ENCODE data around the gene CA10. TPM values are rescaled to one million over a fixed set of nuclear protein-coding genes. Genes with fewer than 3 reads are reported as not detected.

Gene CA10
- total RNA-seq, 1 experiment from 2014 or later, result not detected

GRCh38 chr17:52027620-52028295 is 130.8 kb downstream of the CA10 start:
- Histone ChIP-seq H3K27me3 (no peaks in the 10 kb centered on the region), H3K9me3 (no peaks in the 10 kb centered on the region), H3K36me3 (no peaks in the 10 kb centered on the region), H3K4me3 (no peak overlapping the region)
- no peak for DNase-seq

- Histone ChIP-seq H3K4me3 (no peak overlapping the region), H3K27me3 (no peaks in the 10 kb centered on the region), H3K36me3 (no peaks in the 10 kb centered on the region), H3K9me3 (no peaks in the 10 kb centered on the region)
- DNase-seq, result no peak
These were observed 131.4 kb downstream of the CA10 start for GRCh38 chr17:52027081-52027480.

GRCh38 chr17:52026075-52026474 is 132.4 kb downstream of the CA10 start:
- Histone ChIP-seq H3K9me3 (no peaks in the 10 kb centered on the region), H3K27me3 (no peaks in the 10 kb centered on the region), H3K36me3 (no peaks in the 10 kb centered on the region), H3K4me3 (no peak overlapping the region)
- no peak for DNase-seq

GRCh38 chr17:52025236-52025635 is 133.3 kb downstream of the CA10 start:
- DNase-seq, result no peak
- H3K9me3 ChIP-seq, result no peaks in the 10 kb centered on the region
- H3K27me3 ChIP-seq, result no peaks in the 10 kb centered on the region
- no peak overlapping the region for H3K4me3 ChIP-seq
- H3K36me3 ChIP-seq, result no peaks in the 10 kb centered on the region

- H3K27me3 ChIP-seq, result no peaks in the 10 kb centered on the region
- no peaks in the 10 kb centered on the region for H3K9me3 ChIP-seq
- DNase-seq, result peak; percentile 71
- H3K4me3 ChIP-seq, result no peak overlapping the region
- no peaks in the 10 kb centered on the region for H3K36me3 ChIP-seq
These were observed 134.1 kb downstream of the CA10 start for GRCh38 chr17:52024300-52024870.

GRCh38 chr17:52011064-52011463 is 147.4 kb downstream of the CA10 start:
- no peak overlapping the region for H3K4me3 ChIP-seq
- no peak for DNase-seq
- H3K36me3 ChIP-seq, result no peaks in the 10 kb centered on the region
- no peaks in the 10 kb centered on the region; the same call in 1 of the 2 replicates for H3K27me3 ChIP-seq
- no peaks in the 10 kb centered on the region for H3K9me3 ChIP-seq

- Histone ChIP-seq H3K27me3 (no peaks in the 10 kb centered on the region), H3K4me3 (no peak overlapping the region), H3K9me3 (no peaks in the 10 kb centered on the region), H3K36me3 (no peaks in the 10 kb centered on the region)
- DNase-seq, result no peak
These were observed 158.9 kb downstream of the CA10 start for GRCh38 chr17:51999654-52000053.

GRCh38 chr17:51997723-51998122 is 160.8 kb downstream of the CA10 start:
- Histone ChIP-seq H3K4me3 (no peak overlapping the region), H3K9me3 (no peaks in the 10 kb centered on the region), H3K36me3 (no peaks in the 10 kb centered on the region), H3K27me3 (no peaks in the 10 kb centered on the region)
- no peak for DNase-seq

GRCh38 chr17:51995797-51996403 is 162.6 kb downstream of the CA10 start:
- no peaks in the 10 kb centered on the region for H3K9me3 ChIP-seq
- no peak overlapping the region for H3K4me3 ChIP-seq
- H3K27me3 ChIP-seq, result no peaks in the 10 kb centered on the region
- no peak for DNase-seq
- H3K36me3 ChIP-seq, result no peaks in the 10 kb centered on the region

GRCh38 chr17:51992864-51993416 is 165.6 kb downstream of the CA10 start:
- Histone ChIP-seq H3K36me3 (no peaks in the 10 kb centered on the region), H3K4me3 (no peak overlapping the region), H3K27me3 (no peaks in the 10 kb centered on the region), H3K9me3 (no peaks in the 10 kb centered on the region)
- no peak for DNase-seq

GRCh38 chr17:51971121-51971520 is 187.4 kb downstream of the CA10 start:
- Histone ChIP-seq H3K9me3 (no peaks in the 10 kb centered on the region), H3K4me3 (no peak overlapping the region), H3K36me3 (no peaks in the 10 kb centered on the region), H3K27me3 (peaks cover 6% of the 10 kb centered on the region; the same call in 1 of the 2 replicates)
- DNase-seq, result no peak

GRCh38 chr17:51961689-51962088 is 196.8 kb downstream of the CA10 start:
- no peaks in the 10 kb centered on the region for H3K9me3 ChIP-seq
- H3K27me3 ChIP-seq, result peaks cover 2% of the 10 kb centered on the region; the same call in 1 of the 2 replicates
- no peak for DNase-seq
- no peak overlapping the region for H3K4me3 ChIP-seq
- no peaks in the 10 kb centered on the region for H3K36me3 ChIP-seq

- no peaks in the 10 kb centered on the region for H3K36me3 ChIP-seq
- H3K4me3 ChIP-seq, result no peak overlapping the region
- H3K9me3 ChIP-seq, result no peaks in the 10 kb centered on the region
- no peak for DNase-seq
- no peaks in the 10 kb centered on the region for H3K27me3 ChIP-seq
These were observed 200.7 kb downstream of the CA10 start for GRCh38 chr17:51957786-51958185.

- no peaks in the 10 kb centered on the region for H3K36me3 ChIP-seq
- H3K4me3 ChIP-seq, result no peak overlapping the region
- no peaks in the 10 kb centered on the region for H3K27me3 ChIP-seq
- no peak for DNase-seq
- H3K9me3 ChIP-seq, result no peaks in the 10 kb centered on the region
These were observed 203.3 kb downstream of the CA10 start for GRCh38 chr17:51955245-51955644.

GRCh38 chr17:51954232-51954765 is 204.2 kb downstream of the CA10 start:
- Histone ChIP-seq H3K27me3 (no peaks in the 10 kb centered on the region), H3K36me3 (no peaks in the 10 kb centered on the region), H3K4me3 (no peak overlapping the region), H3K9me3 (no peaks in the 10 kb centered on the region)
- no peak for DNase-seq

- no peaks in the 10 kb centered on the region for H3K9me3 ChIP-seq
- no peaks in the 10 kb centered on the region for H3K36me3 ChIP-seq
- no peak overlapping the region for H3K4me3 ChIP-seq
- no peak for DNase-seq
- H3K27me3 ChIP-seq, result no peaks in the 10 kb centered on the region
These were observed 206.8 kb downstream of the CA10 start for GRCh38 chr17:51951741-51952140.

- H3K36me3 ChIP-seq, result no peaks in the 10 kb centered on the region
- no peaks in the 10 kb centered on the region for H3K27me3 ChIP-seq
- DNase-seq, result peak; percentile 49
- no peak overlapping the region for H3K4me3 ChIP-seq
- no peaks in the 10 kb centered on the region for H3K9me3 ChIP-seq
These were observed 210.4 kb downstream of the CA10 start for GRCh38 chr17:51948128-51948527.
